ENCODE measurements around the gene KIF26B. TPM values are rescaled to one million over a fixed set of nuclear protein-coding genes. Genes with fewer than 3 reads are reported as not detected.
"Not testable (repeated sequence)": the region's sequence is repeated elsewhere in the genome, so short reads cannot be mapped to it uniquely, and the experiment has no call there.

The KIF26B gene
- total and polyA plus RNA-seq, 8 donors = 0.27 to 4.5 (median 0.63) TPM

DNA sequence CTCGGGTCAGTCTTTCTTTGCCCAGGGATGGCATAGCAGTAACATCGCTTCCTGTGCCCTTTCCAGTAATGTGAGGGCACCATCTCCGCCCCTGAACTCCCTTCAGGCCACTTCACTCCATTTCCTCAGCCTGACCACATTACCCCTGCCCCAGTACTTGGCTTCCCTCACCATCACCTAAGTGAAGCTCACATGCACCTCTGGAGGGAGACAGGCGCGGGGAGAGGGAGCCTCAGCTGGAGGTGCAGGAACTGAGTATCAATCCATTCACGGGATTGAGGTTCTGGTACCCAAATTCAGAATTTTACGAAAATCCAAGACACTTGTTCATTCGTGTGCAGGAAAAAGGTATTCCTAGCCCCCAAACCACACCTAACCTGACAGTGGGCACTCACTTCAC, 540.4 kb downstream of the KIF26B start:
- Histone ChIP-seq H3K36me3 (no peaks in the 10 kb centered on the region), H3K27ac (no peak overlapping the region), H3K27me3 (no peaks in the 10 kb centered on the region), H3K9me3 (no peaks in the 10 kb centered on the region), H3K4me1 (no peaks in the 10 kb centered on the region), H3K4me3 (no peak overlapping the region)
- FAIRE-seq = no peak
- TF ChIP-seq, protein P1, sequence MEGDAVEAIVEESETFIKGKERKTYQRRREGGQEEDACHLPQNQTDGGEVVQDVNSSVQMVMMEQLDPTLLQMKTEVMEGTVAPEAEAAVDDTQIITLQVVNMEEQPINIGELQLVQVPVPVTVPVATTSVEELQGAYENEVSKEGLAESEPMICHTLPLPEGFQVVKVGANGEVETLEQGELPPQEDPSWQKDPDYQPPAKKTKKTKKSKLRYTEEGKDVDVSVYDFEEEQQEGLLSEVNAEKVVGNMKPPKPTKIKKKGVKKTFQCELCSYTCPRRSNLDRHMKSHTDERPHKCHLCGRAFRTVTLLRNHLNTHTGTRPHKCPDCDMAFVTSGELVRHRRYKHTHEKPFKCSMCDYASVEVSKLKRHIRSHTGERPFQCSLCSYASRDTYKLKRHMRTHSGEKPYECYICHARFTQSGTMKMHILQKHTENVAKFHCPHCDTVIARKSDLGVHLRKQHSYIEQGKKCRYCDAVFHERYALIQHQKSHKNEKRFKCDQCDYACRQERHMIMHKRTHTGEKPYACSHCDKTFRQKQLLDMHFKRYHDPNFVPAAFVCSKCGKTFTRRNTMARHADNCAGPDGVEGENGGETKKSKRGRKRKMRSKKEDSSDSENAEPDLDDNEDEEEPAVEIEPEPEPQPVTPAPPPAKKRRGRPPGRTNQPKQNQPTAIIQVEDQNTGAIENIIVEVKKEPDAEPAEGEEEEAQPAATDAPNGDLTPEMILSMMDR (IDR thresholded peaks at IDR 0.05) = no peak
- no peak for DNase-seq
- 73% methylated on average over 8 of the region's 8 CpGs for WGBS, 2 donors
- no peak for ATAC-seq
- intact Hi-C loops (cut with DNase I) = no loop called here

DNA sequence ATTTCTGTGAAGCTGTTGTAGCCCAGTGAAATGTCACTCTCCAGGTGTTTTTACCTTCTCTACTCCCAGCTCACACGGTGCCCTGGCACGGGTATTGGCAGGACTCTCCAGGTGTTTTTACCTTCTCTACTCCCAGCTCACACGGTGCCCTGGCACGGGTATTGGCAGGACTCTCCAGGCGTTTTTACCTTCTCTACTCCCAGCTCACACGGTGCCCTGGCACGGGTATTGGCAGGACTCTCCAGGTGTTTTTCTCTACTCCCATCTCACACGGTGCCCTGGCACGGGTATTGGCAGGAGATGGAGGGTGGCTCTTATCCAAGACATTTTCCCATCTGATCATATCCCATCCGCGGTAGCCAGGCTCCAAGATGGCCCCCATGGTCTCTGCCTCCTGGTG, 540.9 kb downstream of the KIF26B start:
- WGBS, 2 donors = 47 to 50% methylated on average over 8 of the region's 11 CpGs
- not testable (repeated sequence) for H3K27me3 ChIP-seq

DNA sequence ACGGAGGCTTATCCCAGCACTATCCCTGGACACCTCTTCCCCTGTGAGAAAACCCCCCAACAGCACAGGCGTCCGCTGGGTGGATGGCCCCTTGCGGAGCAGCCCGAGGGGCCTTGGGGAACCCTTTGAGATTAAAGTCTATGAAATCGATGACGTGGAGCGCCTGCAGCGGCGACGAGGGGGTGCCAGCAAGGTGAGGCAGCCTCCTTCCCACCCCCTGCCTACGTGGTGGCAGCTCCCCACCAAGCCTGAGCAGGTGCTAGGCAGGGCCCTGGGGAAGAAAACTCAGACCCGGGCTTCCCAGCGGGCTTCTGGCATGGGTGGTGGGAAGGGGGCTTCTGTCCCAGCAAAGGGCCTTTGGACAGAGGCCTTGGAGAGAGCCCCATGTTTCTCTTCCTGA, 543.3 kb downstream of the KIF26B start:
- DNase-seq (no peak), FAIRE-seq (no peak), ATAC-seq (no peak)
- Histone ChIP-seq H3K9me3 (no peaks in the 10 kb centered on the region), H3K27me3 (no peaks in the 10 kb centered on the region), H3K4me3 (no peak overlapping the region), H3K27ac (no peak overlapping the region), H3K36me3 (no peaks in the 10 kb centered on the region), H3K4me1 (no peaks in the 10 kb centered on the region)
- TF ChIP-seq, protein P1 (IDR thresholded peaks at IDR 0.05) = no peak
- WGBS, 2 donors = 91 to 92% methylated on average over 14 of the region's 14 CpGs
- intact Hi-C loops (cut with DNase I) = no loop called here

More for the DNA sequence above, 540.9 kb downstream of the KIF26B start:
- FAIRE-seq; H3K36me3 ChIP-seq; H3K4me1 ChIP-seq; H3K4me3 ChIP-seq; H3K27ac ChIP-seq; H3K9me3 ChIP-seq; ATAC-seq; intact Hi-C loops (cut with DNase I): not testable (repeated sequence)
- DNase-seq = peak in 1 of 6 donors; percentile 57

DNA sequence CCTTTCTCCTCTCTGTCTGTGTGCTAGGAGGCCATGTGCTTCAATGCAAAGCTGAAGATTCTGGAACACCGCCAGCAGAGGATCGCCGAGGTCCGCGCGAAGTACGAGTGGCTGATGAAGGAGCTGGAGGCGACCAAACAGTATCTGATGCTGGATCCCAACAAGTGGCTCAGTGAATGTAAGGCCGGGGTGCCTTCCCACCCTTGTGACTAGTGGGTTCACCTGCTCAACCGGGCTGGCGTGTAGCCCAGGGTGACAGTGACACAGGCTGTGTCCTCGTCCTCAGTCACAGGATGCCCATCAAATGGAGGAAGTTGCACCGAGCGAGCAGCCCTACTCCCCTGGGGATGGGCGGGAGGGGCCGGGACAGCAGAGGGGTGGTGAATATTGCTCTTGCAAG, 544.1 kb downstream of the KIF26B start:
- no peak for DNase-seq
- H3K27ac ChIP-seq = no peak overlapping the region
- 87 to 90% methylated on average over 16 of the region's 16 CpGs for WGBS, 2 donors
- no peak for FAIRE-seq
- no peak for ATAC-seq
- H3K4me1 ChIP-seq = no peaks in the 10 kb centered on the region
- no peaks in the 10 kb centered on the region for H3K27me3 ChIP-seq
- H3K9me3 ChIP-seq = no peaks in the 10 kb centered on the region
- TF ChIP-seq, protein P1 (IDR thresholded peaks at IDR 0.05) = no peak
- H3K4me3 ChIP-seq = no peak overlapping the region
- intact Hi-C loops (cut with DNase I) = no loop called here
- no peaks in the 10 kb centered on the region for H3K36me3 ChIP-seq

DNA sequence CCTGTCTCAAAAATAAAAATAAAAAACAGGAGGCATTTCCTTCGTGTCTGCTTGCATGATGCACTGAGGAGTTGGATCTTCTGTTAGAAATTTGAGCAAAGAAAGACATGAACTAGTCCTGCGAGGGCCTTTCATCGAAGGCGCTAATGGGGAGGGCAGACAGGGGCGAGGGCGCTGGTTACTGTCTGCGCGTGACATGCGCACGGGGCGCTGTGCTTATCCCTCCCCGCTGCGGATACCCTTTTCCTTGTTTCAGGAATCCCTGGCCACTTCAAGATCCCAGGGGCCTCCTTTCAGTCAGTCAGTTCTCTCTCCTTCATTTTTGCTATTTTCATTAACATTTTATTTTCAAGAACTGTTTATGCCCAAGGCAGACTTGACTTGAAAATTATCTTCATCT, 545.8 kb downstream of the KIF26B start:
- no peaks in the 10 kb centered on the region for H3K4me1 ChIP-seq

More for the DNA sequence above, 545.8 kb downstream of the KIF26B start:
- ATAC-seq (no peak), DNase-seq (no peak), FAIRE-seq (no peak)
- Histone ChIP-seq H3K9me3 (no peaks in the 10 kb centered on the region), H3K4me3 (no peak overlapping the region), H3K27me3 (no peaks in the 10 kb centered on the region), H3K27ac (no peak overlapping the region), H3K36me3 (no peaks in the 10 kb centered on the region)
- TF ChIP-seq, protein P1 (IDR thresholded peaks at IDR 0.05) = no peak
- 93% methylated on average over 13 of the region's 13 CpGs for WGBS, 2 donors
- intact Hi-C loops (cut with DNase I) = no loop called here

Measured in pancreas (tissue), 10 donors.